Heart right ventricle (tissue), 16 donors: Measurements from ENCODE around the gene PEX5. TPM values are rescaled to one million over a fixed set of nuclear protein-coding genes. Genes with fewer than 3 reads are reported as not detected.
A peak's percentile ranks its signal among the peaks of the same experiment; 100 is the strongest.

Source experiments
- ATAC-seq, 8 donors: fragments of 200-7000 bp; cut with Tn5 transposase; one replicate each; pipeline ENCODE4 v1.9.1; 2020; ENCODE audit warnings: mild to moderate bottlenecking in 8 of 8, moderate library complexity in 8 of 8, moderate number of reproducible peaks in 1 of 8
- DNase-seq, 2 donors: peaks; one replicate each; pipeline ENCODE4 v3.0.0-alpha.2; 2020
- H3K27ac ChIP-seq, 10 donors: fragments of 200-600 bp; sonication (generic) in 2 of 10; one replicate each; pipeline versions ENCODE4 v1.5.0 to v1.8.0; 2020 to 2022; ENCODE audit warnings: mild to moderate bottlenecking in 3 of 10
- H3K27me3 ChIP-seq, 7 donors: fragments of 200-600 bp; one replicate each; pipeline ENCODE4 v1.8.0; 2021 to 2022; ENCODE audit warnings: mild to moderate bottlenecking in 2 of 7
- H3K36me3 ChIP-seq, 9 donors: fragments of 200-600 bp; sonication (generic) in 1 of 9; one replicate each; pipeline versions ENCODE4 v1.5.0 to v1.8.0; 2020 to 2022; ENCODE audit warnings: mild to moderate bottlenecking in 2 of 9
- H3K4me1 ChIP-seq, 9 donors: fragments of 200-600 bp; sonication (generic) in 1 of 9; one replicate each; pipeline versions ENCODE4 v1.5.0 to v1.8.0; 2020 to 2022; ENCODE audit warnings: mild to moderate bottlenecking in 4 of 9
- H3K4me3 ChIP-seq, 10 donors: fragments of 200-600 bp; sonication (generic) in 2 of 10; one replicate each; pipeline versions ENCODE4 v1.5.0 to v1.8.0; 2020 to 2022; ENCODE audit warnings: mild to moderate bottlenecking in 7 of 10, moderate library complexity in 2 of 10
- H3K9me3 ChIP-seq, 11 donors: fragments of 200-600 bp in 10 of 11; sonication (generic) in 2 of 11; one replicate each; pipeline versions ENCODE4 v1.5.0 to v1.8.0; 2013 to 2022; ENCODE audit warnings: mild to moderate bottlenecking in 2 of 11, control low read depth in 1 of 11, moderate library complexity in 1 of 11
- WGBS, 2 donors: extraction: QIAGEN DNeasy Blood & Tissue Kit; methylation state at CpG; one replicate each; pipeline ENCODE4 v1.1.7; 2013; ENCODE audit warnings: inconsistent platforms in 1 of 2; 5-methylcytosine and 5-hydroxymethylcytosine counted together
- intact Hi-C, 10 donors: fragments of 100-400 bp; cut with DNase I; formaldehyde crosslinking; loops; one replicate each; pipeline versions ENCODE4 v1.11.1 to v1.14.2; 2022
- polyA plus RNA-seq, 2 donors: library from polyadenylated mRNA; stranded (reverse); fragments of 200-250 nt; gene quantifications; one replicate each; pipeline ENCODE4 v1.2.3, GENCODE V29; 2013
- total RNA-seq, 10 donors: library from RNA; stranded (reverse); fragmentation: NEBNext Ultra II Directional in 3 of 10; extraction: Animal tissue kit (Norgen Biotek cat#: 25700) in 3 of 10; gene quantifications; one replicate each; pipeline versions ENCODE4 v1.2.1 to v1.2.4, GENCODE V29; 2021 to 2023
- TF ChIP-seq, protein P1 (sequence below), 9 donors: fragments of 200-600 bp; sonication (generic) in 2 of 9; IDR thresholded peaks; one replicate each; pipeline versions ENCODE4 v1.5.0 to v1.8.0; 2021 to 2022; ENCODE audit warnings: antibody characterized with exemption in 9 of 9, mild to moderate bottlenecking in 5 of 9, moderate library complexity in 1 of 9
- donor health status: Arrhythmogenic right ventricular cardiomyopathy.
- donor health status: ischemic (EF 13 %, LVEDD 7.1; RV severe dilation, severe dysfunction).
- donor health status: healthy with polysubstance abuse.
- donor health status: DM: no; HTN: yes; CAD: no.
- donor health status: DM: no; HTN: no; CAD: no.
- donor health status: ischemic (EF 25% LVEDD 6.9; RV normal size, moderate dysfunction).
- donor health status: ischemic (EF 25% LVEDD 5.7; RV mildly dilated, moderate dysfunction).
- donor health status: healthy.
- donor health status: DM: yes; HTN: yes; CAD: no.
- donor health status: Ischemic cardiomyopathy.
- donor health status: ischemic (EF 35%, LVEDD 5.7; RV mildly dilated, moderate dysfunction).
- donor health status: nonischemic (EF 11% LVEDD 7.7; RV severe dilation, severe dysfunction).
- donor health status: DM: yes; HTN: yes; CAD: no.
- donor health status: PGD.
- donor health status: ischemic (EF 29% LVEDD 5.4; RV normal size, mild dysfunction).
- donor health status: nonischemic (EF 23%, LVEDD 6.1; RV moderate dilation, normal function).

The PEX5 gene
- total and polyA plus RNA-seq, 12 donors: 9.7 to 35.2 (median 28.7) TPM

DNA sequence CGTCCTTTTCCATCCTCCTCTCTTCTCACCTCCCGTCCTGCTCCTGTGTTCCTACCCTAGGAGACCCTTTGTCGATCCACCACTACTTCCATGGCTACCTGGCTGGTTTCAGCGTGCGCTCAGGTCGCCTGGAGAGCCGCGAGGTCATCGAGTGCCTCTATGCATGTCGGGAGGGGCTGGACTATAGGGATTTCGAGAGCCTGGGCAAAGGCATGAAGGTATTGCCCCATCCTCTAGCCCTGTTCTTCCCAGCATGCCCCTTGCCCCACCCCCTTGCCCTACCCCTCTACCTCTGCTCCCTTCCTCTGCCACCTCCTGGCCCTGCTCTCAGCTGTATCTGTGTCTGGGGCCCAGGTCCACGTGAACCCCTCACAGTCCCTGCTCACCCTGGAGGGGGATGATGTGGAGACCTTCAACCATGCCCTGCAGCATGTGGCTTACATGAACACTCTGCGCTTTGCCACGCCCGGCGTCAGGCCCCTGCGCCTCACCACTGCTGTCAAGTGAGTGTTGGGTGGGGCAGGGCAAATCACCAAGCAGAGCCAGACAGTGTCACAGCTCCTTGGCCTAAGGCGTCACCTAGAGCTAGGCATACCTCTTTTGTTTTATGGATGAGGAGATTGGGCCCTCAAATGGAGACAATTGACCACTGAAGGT lies 46.5 kb upstream of the PEX5 start:
- no peak overlapping the region for H3K4me3 ChIP-seq
- TF ChIP-seq, protein P1, sequence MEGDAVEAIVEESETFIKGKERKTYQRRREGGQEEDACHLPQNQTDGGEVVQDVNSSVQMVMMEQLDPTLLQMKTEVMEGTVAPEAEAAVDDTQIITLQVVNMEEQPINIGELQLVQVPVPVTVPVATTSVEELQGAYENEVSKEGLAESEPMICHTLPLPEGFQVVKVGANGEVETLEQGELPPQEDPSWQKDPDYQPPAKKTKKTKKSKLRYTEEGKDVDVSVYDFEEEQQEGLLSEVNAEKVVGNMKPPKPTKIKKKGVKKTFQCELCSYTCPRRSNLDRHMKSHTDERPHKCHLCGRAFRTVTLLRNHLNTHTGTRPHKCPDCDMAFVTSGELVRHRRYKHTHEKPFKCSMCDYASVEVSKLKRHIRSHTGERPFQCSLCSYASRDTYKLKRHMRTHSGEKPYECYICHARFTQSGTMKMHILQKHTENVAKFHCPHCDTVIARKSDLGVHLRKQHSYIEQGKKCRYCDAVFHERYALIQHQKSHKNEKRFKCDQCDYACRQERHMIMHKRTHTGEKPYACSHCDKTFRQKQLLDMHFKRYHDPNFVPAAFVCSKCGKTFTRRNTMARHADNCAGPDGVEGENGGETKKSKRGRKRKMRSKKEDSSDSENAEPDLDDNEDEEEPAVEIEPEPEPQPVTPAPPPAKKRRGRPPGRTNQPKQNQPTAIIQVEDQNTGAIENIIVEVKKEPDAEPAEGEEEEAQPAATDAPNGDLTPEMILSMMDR (IDR thresholded peaks at IDR 0.05): no peak
- DNase-seq (no peak), ATAC-seq (peak in 2 of 8 donors; percentile 8 to 46)
- 94% methylated on average over 18 of the region's 18 CpGs for WGBS, 2 donors
- H3K27ac ChIP-seq: no peak overlapping the region
- H3K9me3 ChIP-seq: peaks cover 0 to 4% (median 0%) of the 10 kb centered on the region in 11 donors
- peaks cover 0 to 8% (median 0%) of the 10 kb centered on the region in 9 donors for H3K4me1 ChIP-seq
- peaks cover 0 to 69% (median 0%) of the 10 kb centered on the region in 9 donors for H3K36me3 ChIP-seq
- intact Hi-C loops: loop anchor here in 2 of 10 donors (5.0 to 10.0 kb wide), 2 partner anchors 44 to 492 kb away; partner anchors contain the start of gene PEX5 (in 1 of the 2)
- no peaks in the 10 kb centered on the region for H3K27me3 ChIP-seq

DNA sequence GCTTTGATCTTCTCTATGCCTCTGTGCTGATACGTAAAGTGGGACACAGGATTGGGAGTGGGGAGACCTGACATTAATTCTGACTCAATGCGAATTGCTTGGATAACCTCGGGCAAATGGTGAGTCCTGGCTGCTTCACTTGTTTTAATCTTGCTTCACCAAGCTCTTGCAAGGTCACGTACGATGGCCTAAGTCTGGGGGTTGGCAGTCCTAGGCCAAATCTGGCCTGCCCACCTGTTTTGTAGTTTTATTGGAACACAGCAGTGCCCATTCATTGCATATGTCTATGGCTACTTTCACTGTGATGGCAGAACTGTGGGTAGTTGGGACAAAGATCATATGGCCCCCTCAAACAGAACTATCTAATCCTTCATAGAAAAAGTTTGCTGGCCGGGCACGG lies 45.9 kb upstream of the PEX5 start:
- 91 to 96% methylated on average over 7 of the region's 7 CpGs for WGBS, 2 donors
- H3K36me3 ChIP-seq: peaks cover 0 to 71% (median 0%) of the 10 kb centered on the region in 9 donors

DNA sequence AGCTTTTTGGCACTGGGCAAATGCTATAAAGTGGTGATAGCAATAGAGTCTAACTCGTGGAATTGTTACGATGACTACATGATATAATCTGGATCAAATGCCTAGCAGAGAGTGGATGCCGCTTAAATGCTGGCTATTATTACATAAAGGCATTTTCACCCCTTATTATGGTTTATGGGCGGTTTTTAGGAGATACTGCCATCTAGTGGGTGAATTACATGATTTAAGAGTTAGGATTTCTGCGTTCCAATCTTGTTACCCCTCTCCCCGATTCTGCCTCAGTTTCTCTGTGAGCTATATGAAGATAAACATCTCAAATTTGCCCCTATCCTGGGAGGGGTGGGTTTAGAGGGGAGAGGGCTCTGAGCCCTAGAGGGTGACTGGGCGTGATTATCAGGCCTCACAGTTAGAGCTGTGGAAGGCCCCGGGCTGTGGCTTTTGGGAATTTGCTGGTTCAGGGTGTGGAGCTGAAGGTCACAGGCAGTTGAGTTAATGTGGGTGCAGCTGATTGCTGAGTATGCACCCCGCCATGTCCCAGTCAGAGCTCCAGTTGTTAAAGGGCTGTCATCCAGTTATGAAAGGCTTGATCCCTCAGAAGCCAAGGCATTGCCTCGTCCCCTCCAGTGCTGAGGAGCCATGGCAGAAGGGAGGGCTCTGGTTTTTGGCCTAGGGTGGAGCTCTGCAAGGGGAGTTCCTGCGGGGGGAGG lies 44.9 kb upstream of the PEX5 start:
- H3K27ac ChIP-seq: no peak overlapping the region
- peaks cover 0 to 8% (median 0%) of the 10 kb centered on the region in 9 donors for H3K4me1 ChIP-seq
- DNase-seq: no peak
- H3K27me3 ChIP-seq: no peaks in the 10 kb centered on the region
- H3K4me3 ChIP-seq: no peak overlapping the region
- intact Hi-C loops: loop anchor here in 2 of 10 donors (5.0 to 10.0 kb wide), 2 partner anchors 43 to 490 kb away; partner anchors contain the start of gene PEX5 (in 1 of the 2)
- TF ChIP-seq, protein P1 (IDR thresholded peaks at IDR 0.05): peak; percentile 41 to 74 (median 66)
- H3K9me3 ChIP-seq: peaks cover 0 to 4% (median 0%) of the 10 kb centered on the region in 11 donors
- 43 to 47% methylated on average over 11 of the region's 11 CpGs for WGBS, 2 donors
- peak; percentile 28 to 59 (median 46) for ATAC-seq
- H3K36me3 ChIP-seq: peaks cover 0 to 74% (median 0%) of the 10 kb centered on the region in 9 donors

More for the DNA sequence above, 45.9 kb upstream of the PEX5 start:
- intact Hi-C loops: loop anchor here in 2 of 10 donors (5.0 to 10.0 kb wide), 2 partner anchors 44 to 491 kb away; partner anchors contain the start of gene PEX5 (in 1 of the 2)
- TF ChIP-seq, protein P1 (IDR thresholded peaks at IDR 0.05): no peak
- Histone ChIP-seq H3K27ac (no peak overlapping the region), H3K27me3 (no peaks in the 10 kb centered on the region), H3K4me1 (peaks cover 0 to 8% (median 0%) of the 10 kb centered on the region in 9 donors), H3K9me3 (peaks cover 0 to 4% (median 0%) of the 10 kb centered on the region in 11 donors), H3K4me3 (no peak overlapping the region)
- DNase-seq (no peak), ATAC-seq (no peak)

DNA sequence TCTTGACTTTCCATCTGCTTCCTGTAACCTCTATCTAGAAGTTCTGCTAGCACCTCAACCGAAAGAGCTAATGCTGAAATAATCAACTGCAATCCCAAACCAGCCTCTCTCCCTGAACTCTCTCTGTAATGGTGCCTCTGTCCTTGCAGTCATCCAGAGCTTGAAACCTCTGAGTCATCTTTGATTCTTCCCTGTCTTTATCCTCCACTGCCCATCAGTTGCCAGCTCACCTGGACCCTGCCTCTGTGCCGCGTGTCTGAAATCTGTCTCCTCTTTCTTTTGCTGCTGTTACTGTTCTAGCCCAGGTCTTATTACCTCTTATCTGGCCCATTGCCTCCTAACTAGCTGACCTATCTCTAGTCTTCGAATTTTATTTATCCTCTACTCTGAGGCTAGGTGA lies 43.8 kb upstream of the PEX5 start:
- H3K9me3 ChIP-seq: peaks cover 0 to 4% (median 0%) of the 10 kb centered on the region in 11 donors
- H3K27me3 ChIP-seq: no peaks in the 10 kb centered on the region
- H3K27ac ChIP-seq: no peak overlapping the region
- peaks cover 0 to 77% (median 0%) of the 10 kb centered on the region in 9 donors for H3K36me3 ChIP-seq
- ATAC-seq (no peak), DNase-seq (no peak)
- TF ChIP-seq, protein P1 (IDR thresholded peaks at IDR 0.05): no peak
- intact Hi-C loops: loop anchor here in 1 of 10 donors (10.0 kb wide), 1 partner anchor 489 kb away; no protein-coding TSS in a partner anchor
- peaks cover 0 to 8% (median 0%) of the 10 kb centered on the region in 9 donors for H3K4me1 ChIP-seq
- WGBS, 2 donors: 74 to 91% methylated on average over 4 of the region's 4 CpGs
- no peak overlapping the region for H3K4me3 ChIP-seq
